Liver (tissue), 9 donors: ENCODE data around the gene SLIT3. TPM values are rescaled to one million over a fixed set of nuclear protein-coding genes. Genes with fewer than 3 reads are reported as not detected.

Experiments used
- DNase-seq: peaks from one replicate; pipeline ENCODE4 v3.0.0-alpha.2; 2017; ENCODE audit warnings: low spot score
- H3K27ac ChIP-seq, 2 donors: one replicate each; pipeline ENCODE4 v1.7.0; 2013; ENCODE audit warnings: inconsistent platforms in 2 of 2, low read length in 2 of 2, control low read depth in 1 of 2, low read depth in 1 of 2, mild to moderate bottlenecking in 1 of 2
- H3K27me3 ChIP-seq, 4 donors: one replicate each; pipeline versions ENCODE4 v1.6.1 to v1.7.0; 2013; ENCODE audit warnings: low read length in 3 of 4, inconsistent platforms in 1 of 4, mild to moderate bottlenecking in 1 of 4, moderate library complexity in 1 of 4; ENCODE audit not compliant: control insufficient read depth in 4 of 4, insufficient read depth in 4 of 4
- H3K36me3 ChIP-seq, 4 donors: one replicate each; pipeline versions ENCODE4 v1.6.1 to v1.7.0; 2013; ENCODE audit warnings: low read length in 3 of 4, mild to moderate bottlenecking in 3 of 4, low read depth in 1 of 4, moderate library complexity in 1 of 4; ENCODE audit not compliant: control insufficient read depth in 4 of 4, insufficient read depth in 3 of 4
- H3K4me1 ChIP-seq, 4 donors: one replicate each; pipeline versions ENCODE4 v1.6.1 to v1.7.0; 2013; ENCODE audit warnings: low read length in 3 of 4, mild to moderate bottlenecking in 3 of 4, moderate library complexity in 1 of 4; ENCODE audit not compliant: control insufficient read depth in 4 of 4, insufficient read depth in 4 of 4
- H3K4me3 ChIP-seq, 3 donors: one replicate each; pipeline versions ENCODE4 v1.6.1 to v1.7.0; 2013; ENCODE audit warnings: low read length in 3 of 3, control low read depth in 1 of 3, low read depth in 1 of 3, mild to moderate bottlenecking in 1 of 3
- H3K9ac ChIP-seq, 2 donors: one replicate each; pipeline ENCODE4 v1.7.0; 2013; ENCODE audit warnings: low read length in 2 of 2, mild to moderate bottlenecking in 2 of 2, moderate library complexity in 2 of 2, control low read depth in 1 of 2, low read depth in 1 of 2
- H3K9me3 ChIP-seq, 4 donors: one replicate each; pipeline versions ENCODE4 v1.6.1 to v1.7.0; 2013; ENCODE audit warnings: low read length in 3 of 4; ENCODE audit not compliant: control insufficient read depth in 4 of 4
- CTCF ChIP-seq: fragments of 150-350 bp; IDR thresholded peaks from 2 replicates; pipeline ENCODE4 v1.5.1; 2017; ENCODE audit warnings: improper control_type of control experiment, low read depth, low read length; ENCODE audit not compliant: missing input control
- EGR1 ChIP-seq, 2 donors: IDR thresholded peaks; 2 replicates each; pipeline ENCODE4 v1.6.1; 2016 to 2018; ENCODE audit warnings: antibody characterized with exemption in 2 of 2, low read depth in 2 of 2
- FOXA1 ChIP-seq: IDR thresholded peaks from 2 replicates; pipeline ENCODE4 v1.6.1; 2016; ENCODE audit warnings: antibody characterized with exemption
- FOXA2 ChIP-seq: IDR thresholded peaks from 2 replicates; pipeline ENCODE4 v1.6.1; 2016; ENCODE audit warnings: antibody characterized with exemption
- GABPA ChIP-seq, 2 donors: IDR thresholded peaks in 1 of 2; conservative IDR thresholded peaks in 1 of 2; 2 replicates each; pipeline ENCODE4 v1.6.1; 2016; ENCODE audit warnings: antibody characterized with exemption in 2 of 2, mild to moderate bottlenecking in 1 of 2, moderate library complexity in 1 of 2
- HNF4A ChIP-seq, 2 donors: conservative IDR thresholded peaks; 2 replicates each; pipeline ENCODE4 v1.6.1; 2016; ENCODE audit warnings: antibody characterized with exemption in 2 of 2, mild to moderate bottlenecking in 2 of 2
- HNF4G ChIP-seq: IDR thresholded peaks from 2 replicates; pipeline ENCODE4 v1.6.1; 2016; ENCODE audit warnings: antibody characterized with exemption
- JUND ChIP-seq, 2 donors: IDR thresholded peaks; 2 replicates each; pipeline ENCODE4 v1.6.1; 2016; ENCODE audit warnings: antibody characterized with exemption in 2 of 2
- NR2F2 ChIP-seq: IDR thresholded peaks from 2 replicates; pipeline ENCODE4 v1.6.1; 2016; ENCODE audit warnings: antibody characterized with exemption
- RAD21 ChIP-seq, 2 donors: IDR thresholded peaks; 2 replicates each; pipeline ENCODE4 v1.6.1; 2016; ENCODE audit warnings: antibody characterized with exemption in 2 of 2, mild to moderate bottlenecking in 2 of 2
- REST ChIP-seq: IDR thresholded peaks from 2 replicates; pipeline ENCODE4 v1.6.1; 2016; ENCODE audit warnings: antibody characterized with exemption, mild to moderate bottlenecking
- RXRA ChIP-seq, 2 donors: IDR thresholded peaks; 2 replicates each; pipeline ENCODE4 v1.6.1; 2017 to 2018; ENCODE audit warnings: antibody characterized with exemption in 2 of 2, mild to moderate bottlenecking in 1 of 2
- SP1 ChIP-seq: IDR thresholded peaks from 2 replicates; pipeline ENCODE4 v1.6.1; 2018; ENCODE audit warnings: antibody characterized with exemption, mild to moderate bottlenecking
- TAF1 ChIP-seq: conservative IDR thresholded peaks from 2 replicates; pipeline ENCODE4 v1.6.1; 2016; ENCODE audit warnings: antibody characterized with exemption, mild to moderate bottlenecking
- YY1 ChIP-seq: IDR thresholded peaks from 2 replicates; pipeline ENCODE4 v1.6.1; 2016; ENCODE audit warnings: antibody characterized with exemption, mild to moderate bottlenecking
- ZBTB33 ChIP-seq: IDR thresholded peaks from 2 replicates; pipeline ENCODE4 v1.6.1; 2016; ENCODE audit warnings: antibody characterized with exemption
- WGBS: extraction: QIAGEN DNeasy Blood & Tissue Kit; methylation state at CpG from one replicate; pipeline ENCODE4 v1.1.7; 2013; 5-methylcytosine and 5-hydroxymethylcytosine counted together
- polyA plus RNA-seq, 2 donors: library from polyadenylated mRNA; stranded (reverse) in 1 of 2; unstranded in 1 of 2; fragments of 200-250 nt in 1 of 2; fragments of >200 nt in 1 of 2; fragmentation: Nextera tagmentation in 1 of 2; extraction: Ambion mirVana in 1 of 2; gene quantifications; one replicate each; pipeline versions ENCODE4 v1.2.1 to v1.2.3, GENCODE V29; 2013 to 2015
- total RNA-seq, 2 donors: library from RNA; depleted of rRNA; stranded (reverse); fragments of >200 nt; gene quantifications; one replicate each; pipeline ENCODE4 v1.2.3, GENCODE V29; 2014
- TF ChIP-seq, protein P1 (sequence below): IDR thresholded peaks from 2 replicates; pipeline ENCODE4 v1.6.1; 2016; ENCODE audit warnings: antibody characterized with exemption
- TF ChIP-seq, protein P2 (sequence below): IDR thresholded peaks from 2 replicates; pipeline ENCODE4 v1.6.1; 2016; ENCODE audit warnings: antibody characterized with exemption
- donor health status: healthy.
- donor health status: healthy.
- donor health status: healthy.
- donor health status: healthy.
- donor health status: healthy.

The SLIT3 gene
- total and polyA plus RNA-seq, 4 donors, result 0.61 to 1.3 (median 0.91) TPM

- H3K9ac ChIP-seq, result no peak overlapping the region
- no peak for DNase-seq
- TF ChIP-seq HNF4G (no peak), TAF1 (no peak), FOXA2 (no peak), EGR1 (IDR thresholded peaks at IDR 0.05; ENCODE audit: low read depth in 2 of 2) (no peak), NR2F2 (no peak), JUND (IDR thresholded peaks at IDR 0.05) (no peak), CTCF (no peak), GABPA (IDR thresholded peaks at IDR 0.05 in 1 of 2, conservative IDR thresholded peaks at IDR 0.05 in 1 of 2) (no peak), HNF4A (conservative IDR thresholded peaks at IDR 0.05) (no peak), RAD21 (IDR thresholded peaks at IDR 0.05) (no peak), FOXA1 (no peak), SP1 (no peak)
- TF ChIP-seq, protein P1, sequence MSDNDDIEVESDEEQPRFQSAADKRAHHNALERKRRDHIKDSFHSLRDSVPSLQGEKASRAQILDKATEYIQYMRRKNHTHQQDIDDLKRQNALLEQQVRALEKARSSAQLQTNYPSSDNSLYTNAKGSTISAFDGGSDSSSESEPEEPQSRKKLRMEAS, result no peak
- TF ChIP-seq, protein P2, sequence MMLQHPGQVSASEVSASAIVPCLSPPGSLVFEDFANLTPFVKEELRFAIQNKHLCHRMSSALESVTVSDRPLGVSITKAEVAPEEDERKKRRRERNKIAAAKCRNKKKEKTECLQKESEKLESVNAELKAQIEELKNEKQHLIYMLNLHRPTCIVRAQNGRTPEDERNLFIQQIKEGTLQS, result no peak
- no peaks in the 10 kb centered on the region for H3K4me1 ChIP-seq
- no peak overlapping the region for H3K27ac ChIP-seq
- H3K4me3 ChIP-seq, result no peak overlapping the region
- H3K36me3 ChIP-seq, result no peaks in the 10 kb centered on the region
- WGBS, result 96% methylated on average over 9 of the region's 9 CpGs
- H3K9me3 ChIP-seq, result no peaks in the 10 kb centered on the region
- no peaks in the 10 kb centered on the region for H3K27me3 ChIP-seq
Observed at GRCh38 chr5:168710706-168711105, 590.2 kb downstream of the SLIT3 start.

GRCh38 chr5:168707716-168708695 is 592.9 kb downstream of the SLIT3 start:
- Histone ChIP-seq H3K4me3 (no peak overlapping the region), H3K9ac (no peak overlapping the region), H3K9me3 (no peaks in the 10 kb centered on the region), H3K27me3 (no peaks in the 10 kb centered on the region), H3K36me3 (peaks cover 0 to 2% (median 0%) of the 10 kb centered on the region in 4 donors), H3K27ac (no peak overlapping the region), H3K4me1 (no peaks in the 10 kb centered on the region)
- TF ChIP-seq HNF4A (conservative IDR thresholded peaks at IDR 0.05), result no peak
- TF ChIP-seq, protein P2, result no peak
- no peak for TF ChIP-seq RAD21 (IDR thresholded peaks at IDR 0.05)
- TF ChIP-seq YY1, result no peak
- TF ChIP-seq CTCF, result no peak
- no peak for TF ChIP-seq GABPA (IDR thresholded peaks at IDR 0.05 in 1 of 2, conservative IDR thresholded peaks at IDR 0.05 in 1 of 2)
- no peak for TF ChIP-seq SP1
- no peak for TF ChIP-seq NR2F2
- no peak for TF ChIP-seq REST
- no peak for TF ChIP-seq FOXA2
- TF ChIP-seq RXRA (IDR thresholded peaks at IDR 0.05), result no peak
- TF ChIP-seq HNF4G, result no peak
- TF ChIP-seq, protein P1, result no peak
- TF ChIP-seq EGR1 (IDR thresholded peaks at IDR 0.05; ENCODE audit: low read depth in 2 of 2), result no peak
- no peak for TF ChIP-seq JUND (IDR thresholded peaks at IDR 0.05)
- no peak for TF ChIP-seq TAF1
- no peak for TF ChIP-seq FOXA1
- TF ChIP-seq ZBTB33, result no peak
- no peak for DNase-seq
- 89% methylated on average over 15 of the region's 15 CpGs for WGBS
